T-helper 2 cell treated with Interferon-gamma antibody and Interleukin-4, amounts not matched to agents 100 ng/mL and 5 ng/mL, for 36 hours (primary cell): ENCODE data around the gene STN1. TPM values are rescaled to one million over a fixed set of nuclear protein-coding genes. Genes with fewer than 3 reads are reported as not detected.

ENCODE experiments used
- intact Hi-C: fragments of 100-400 bp; cut with micrococcal nuclease; formaldehyde crosslinking; loops from one replicate; pipeline ENCODE4 v1.15.1; 2023
- total RNA-seq: library from RNA; stranded (reverse); gene quantifications from 2 replicates; pipeline ENCODE4 v1.2.3, GENCODE V29; 2022

The STN1 gene
- total RNA-seq, 1 donor from 2014 or later: 37.1 TPM

DNA sequence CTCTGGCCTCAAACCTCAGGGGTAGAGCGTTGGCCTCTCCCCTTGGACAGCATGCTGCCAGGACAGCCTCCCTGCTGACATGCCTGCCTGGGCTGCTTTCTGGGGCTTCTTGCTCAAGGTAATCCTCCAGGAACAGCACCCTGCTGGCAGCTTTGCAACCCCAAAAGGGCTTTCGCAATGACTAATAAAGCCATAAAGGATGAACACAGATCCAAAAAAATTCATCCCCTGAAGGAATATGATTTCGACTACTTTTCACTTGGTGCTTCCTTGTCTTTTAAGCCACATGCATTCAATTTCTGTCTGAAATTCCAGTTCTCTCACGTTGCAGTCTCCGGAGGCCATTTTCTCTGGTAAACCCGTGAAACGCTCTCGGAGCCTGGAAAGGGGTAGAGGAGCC, 47.5 kb downstream of the STN1 start:
- intact Hi-C loops: no loop called here

DNA sequence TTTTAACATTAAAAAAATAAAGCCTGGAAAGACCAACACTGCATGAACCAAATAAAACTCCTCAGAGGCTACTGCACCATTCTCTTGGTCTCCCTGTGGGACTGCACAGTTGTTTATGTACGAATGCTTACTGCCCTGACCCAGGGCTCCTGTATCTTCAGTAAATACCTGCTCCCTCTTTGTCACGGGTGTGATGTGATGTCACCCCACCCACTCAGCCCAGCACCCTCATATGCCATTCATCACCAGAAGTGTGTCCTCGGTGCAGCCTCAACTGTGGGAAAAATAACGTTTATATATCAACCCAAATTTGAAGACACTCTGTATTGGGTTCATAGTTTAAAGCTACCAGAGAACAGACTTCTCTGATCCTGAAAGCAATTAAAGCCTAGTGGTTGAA, 48.6 kb downstream of the STN1 start:
- intact Hi-C loops: no loop called here

DNA sequence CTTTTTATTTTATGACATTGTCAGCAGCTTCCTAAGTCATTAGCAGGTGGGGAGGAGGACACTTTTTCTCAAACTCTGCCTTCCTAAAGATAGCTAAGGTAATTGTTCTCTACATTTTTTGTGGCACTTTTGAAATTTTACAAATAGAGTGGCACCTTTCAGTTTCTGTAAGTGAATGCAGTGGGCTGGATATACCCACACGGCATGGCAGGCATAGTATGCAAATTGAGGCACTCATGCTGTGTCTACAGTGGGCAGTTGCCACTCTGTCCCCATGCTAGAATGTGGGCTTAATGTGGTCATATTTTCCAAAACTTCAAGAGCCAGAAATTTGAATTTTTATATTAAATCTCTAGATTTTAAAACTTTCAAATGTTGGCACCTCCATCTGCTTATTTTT, 49.8 kb downstream of the STN1 start:
- intact Hi-C loops: no loop called here

DNA sequence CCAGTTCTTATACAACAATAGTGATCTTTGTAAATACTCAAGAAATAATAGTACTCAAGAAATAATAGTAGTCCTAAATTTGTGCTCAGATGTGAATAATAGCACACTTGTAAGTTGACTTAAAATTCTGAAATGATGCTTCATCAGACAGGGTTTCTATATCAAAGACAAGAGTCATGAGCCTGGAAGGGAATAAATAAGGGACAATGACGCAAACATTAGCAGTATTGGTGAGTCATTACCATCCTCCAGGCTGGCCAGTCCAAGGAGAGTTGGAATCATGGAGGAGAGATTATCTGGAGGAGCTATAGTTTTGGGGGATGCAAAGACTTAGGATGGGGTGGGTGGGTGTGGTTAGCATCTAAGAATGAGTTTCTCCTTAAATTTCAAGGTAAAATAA, 56.5 kb downstream of the STN1 start:
- intact Hi-C loops: no loop called here

DNA sequence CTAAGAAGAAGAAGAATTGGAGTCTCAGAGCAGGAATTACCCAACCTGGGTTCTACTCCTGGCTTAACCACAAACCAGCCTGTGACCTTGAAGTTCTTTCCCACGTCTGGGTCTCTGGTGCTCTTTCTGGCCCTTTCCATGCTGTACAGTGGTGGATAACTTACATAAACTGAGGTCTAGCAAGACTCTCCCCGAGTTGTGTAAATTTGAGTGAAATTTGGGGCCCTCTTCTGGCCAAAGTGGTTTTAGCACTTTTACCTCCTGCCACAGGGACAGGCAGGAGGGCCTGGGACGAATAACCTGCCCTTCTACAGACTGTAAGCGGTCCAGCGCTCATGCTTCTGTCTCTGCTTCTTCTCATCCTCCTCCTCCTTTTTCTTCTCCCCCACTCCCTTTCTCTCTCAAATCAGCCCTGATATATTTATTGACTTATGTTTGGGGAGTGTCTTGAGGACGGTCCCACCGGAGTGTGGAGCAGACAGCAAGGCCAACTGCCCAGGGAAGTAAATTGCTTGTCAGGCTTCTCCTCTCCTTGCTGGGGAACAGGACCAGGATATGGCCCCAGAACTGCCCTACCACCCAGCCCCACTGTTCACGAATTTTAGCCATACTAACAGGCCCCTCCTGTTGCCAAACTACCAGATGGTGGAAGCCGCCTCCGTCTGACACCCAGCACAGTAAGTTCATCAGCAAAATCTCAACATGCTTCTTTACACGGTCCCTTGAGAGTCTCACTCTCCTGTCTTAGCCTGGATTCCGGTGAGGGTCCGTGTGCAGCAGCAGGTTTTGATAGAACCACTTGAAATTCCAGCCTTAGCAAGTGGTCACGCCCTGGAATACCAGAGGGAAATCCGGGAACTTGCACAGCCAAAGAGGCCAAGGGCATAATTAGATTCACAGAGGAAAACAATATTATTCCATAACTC, 58.6 kb downstream of the STN1 start:
- intact Hi-C loops: loop anchor here (1.0 to 5.0 kb wide), 2 partner anchors 57 to 146 kb away; no protein-coding TSS in a partner anchor

DNA sequence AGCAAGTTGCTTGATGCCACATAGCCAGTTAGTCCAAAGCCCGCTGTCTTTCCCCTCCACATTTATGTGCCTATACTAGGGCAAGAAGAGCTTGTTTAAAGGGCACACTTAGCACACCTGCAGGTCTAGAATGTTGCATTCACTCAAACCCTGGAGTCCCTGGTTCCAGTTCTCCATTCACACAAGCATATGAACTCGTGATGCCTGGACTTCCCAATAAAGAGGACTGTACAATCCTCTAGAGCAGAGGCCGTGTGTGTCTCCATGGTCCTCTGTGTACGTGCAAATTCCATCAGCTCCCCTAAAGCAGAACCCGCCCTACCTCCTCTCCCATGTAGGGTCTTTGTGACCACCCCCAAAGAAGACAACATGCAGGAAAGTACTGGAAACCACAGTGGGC, 59.6 kb downstream of the STN1 start:
- intact Hi-C loops: loop anchor here (5.0 kb wide), 1 partner anchor 56 kb away; no protein-coding TSS in a partner anchor

DNA sequence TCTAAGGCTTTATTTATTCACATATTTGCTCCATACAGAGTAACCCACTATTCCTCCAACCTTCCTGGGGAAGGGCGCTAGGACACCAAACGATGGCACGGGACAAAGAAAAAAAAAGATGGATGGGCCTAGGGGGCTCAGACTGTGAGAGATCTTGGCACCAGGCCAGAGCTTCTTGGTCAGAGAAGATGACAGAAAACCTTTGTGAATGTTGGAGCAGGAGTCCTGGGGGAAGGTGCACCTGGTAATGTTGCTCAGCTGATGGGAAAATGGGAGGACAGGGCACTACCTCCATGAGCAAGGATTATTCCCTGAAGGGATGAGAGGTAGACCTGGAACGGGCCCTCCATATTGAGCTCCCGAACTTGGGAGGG, 61.2 kb downstream of the STN1 start:
- intact Hi-C loops: loop anchor here (5.0 kb wide), 1 partner anchor 54 kb away; no protein-coding TSS in a partner anchor

DNA sequence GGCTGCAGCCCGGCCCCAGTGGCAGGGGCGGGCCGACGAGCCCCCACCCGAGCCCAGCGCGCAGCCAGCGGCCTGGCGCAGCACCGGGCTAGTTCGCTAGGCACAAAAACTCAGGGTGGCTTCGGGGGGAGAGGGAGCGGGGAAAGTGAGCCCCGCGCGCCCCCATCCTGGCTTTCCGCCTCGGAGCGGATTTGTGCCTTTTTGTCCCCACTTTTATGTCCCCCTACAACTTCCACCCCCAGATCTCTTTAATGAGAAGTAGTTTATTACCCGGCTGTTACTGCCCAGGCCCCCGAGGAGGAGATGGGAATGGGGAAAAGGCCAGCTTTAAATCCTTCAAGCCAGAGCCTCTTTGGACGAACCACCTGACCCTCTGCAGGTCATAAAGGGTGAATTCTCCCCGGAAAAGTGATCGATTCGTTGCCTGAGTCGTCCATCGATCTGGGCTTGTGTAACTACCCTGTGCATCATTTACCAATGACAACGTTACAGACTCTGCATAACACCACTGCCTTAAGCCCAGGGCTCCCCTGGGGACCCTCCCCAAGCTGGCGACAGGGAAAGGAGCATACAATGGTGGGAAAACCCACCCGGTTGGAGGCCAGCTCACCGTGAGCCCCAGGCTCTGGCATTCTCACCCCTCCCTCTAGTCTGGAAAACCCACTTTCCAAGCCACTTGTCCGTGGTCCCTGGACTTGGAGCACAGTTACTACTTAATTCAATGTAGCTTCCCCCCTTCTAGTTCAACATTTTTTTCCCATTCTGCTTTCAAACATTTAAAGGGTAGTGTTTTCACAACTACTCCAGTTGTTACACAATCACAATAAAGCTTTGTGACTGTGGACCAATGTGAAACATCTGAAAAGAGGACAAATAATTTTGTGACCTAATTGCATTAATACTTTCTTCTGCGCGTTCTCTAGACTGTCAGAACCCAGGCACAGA, 61.9 kb downstream of the STN1 start:
- intact Hi-C loops: loop anchor here (5.0 kb wide), 1 partner anchor 54 kb away; no protein-coding TSS in a partner anchor

DNA sequence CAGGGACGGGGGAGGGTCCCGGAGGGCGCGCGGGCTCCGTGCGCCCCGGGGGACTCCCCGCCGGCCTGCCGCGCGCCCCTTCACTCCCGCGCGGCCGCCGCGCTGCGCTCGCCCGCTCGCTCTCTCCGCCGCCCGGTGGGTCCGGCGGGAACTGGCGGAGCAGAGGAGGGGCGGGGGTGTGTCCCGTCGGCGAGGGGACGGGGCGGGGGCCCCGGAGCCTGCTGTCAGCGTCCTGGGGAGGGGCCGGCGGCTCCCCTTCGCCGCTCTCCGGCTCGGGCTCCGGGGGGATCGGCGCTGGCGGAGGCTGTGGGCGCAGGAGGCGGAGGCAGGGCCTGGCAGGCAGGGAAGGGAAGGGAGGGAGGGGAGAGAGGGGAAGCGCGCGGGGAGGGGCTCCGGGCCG, 62.6 kb downstream of the STN1 start, which contains the start of gene SH3PXD2A:
Gene SH3PXD2A, minus strand, starts transcription at position 153 of the 400 bp plus-strand sequence. CDS start 310 bp downstream, outside the sequence.
- intact Hi-C loops: loop anchor here (5.0 kb wide), 1 partner anchor 53 kb away; no protein-coding TSS in a partner anchor

DNA sequence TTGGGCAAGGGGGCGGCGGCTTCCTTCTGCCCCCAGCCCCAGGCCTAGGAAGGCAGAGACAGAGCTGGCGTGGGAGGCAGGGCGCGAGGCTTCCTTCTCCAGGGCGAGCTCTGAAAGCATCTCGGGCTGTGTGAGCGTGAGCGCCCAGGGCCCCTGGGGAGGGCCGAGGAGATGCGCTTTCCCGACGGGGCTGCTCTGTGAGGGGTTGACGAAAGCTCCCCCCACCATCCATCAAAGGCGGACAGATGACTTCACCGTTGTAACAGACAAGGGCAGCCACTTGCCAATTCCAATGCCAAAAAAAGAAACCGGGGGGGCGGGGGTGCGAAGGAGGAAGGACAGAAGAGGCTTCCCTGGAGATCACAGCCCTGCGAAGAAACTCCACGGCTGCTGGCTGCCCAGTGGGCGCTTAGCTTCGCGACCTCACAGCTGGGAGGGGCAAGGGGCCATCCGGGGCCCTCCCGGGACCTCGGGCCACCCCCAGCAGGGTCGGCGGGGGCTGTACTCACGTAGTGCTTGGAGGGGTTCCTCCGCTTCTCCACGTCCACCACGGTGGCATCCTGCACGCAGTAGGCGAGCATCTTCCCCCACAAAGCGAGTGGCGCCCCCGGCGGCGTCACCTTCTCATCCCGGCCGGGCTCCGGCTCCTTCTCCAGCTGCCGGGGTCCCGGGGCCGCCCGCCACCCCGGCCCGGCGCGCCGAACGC, 63.1 kb downstream of the STN1 start:
- intact Hi-C loops: loop anchor here (5.0 kb wide), 1 partner anchor 53 kb away; no protein-coding TSS in a partner anchor

DNA sequence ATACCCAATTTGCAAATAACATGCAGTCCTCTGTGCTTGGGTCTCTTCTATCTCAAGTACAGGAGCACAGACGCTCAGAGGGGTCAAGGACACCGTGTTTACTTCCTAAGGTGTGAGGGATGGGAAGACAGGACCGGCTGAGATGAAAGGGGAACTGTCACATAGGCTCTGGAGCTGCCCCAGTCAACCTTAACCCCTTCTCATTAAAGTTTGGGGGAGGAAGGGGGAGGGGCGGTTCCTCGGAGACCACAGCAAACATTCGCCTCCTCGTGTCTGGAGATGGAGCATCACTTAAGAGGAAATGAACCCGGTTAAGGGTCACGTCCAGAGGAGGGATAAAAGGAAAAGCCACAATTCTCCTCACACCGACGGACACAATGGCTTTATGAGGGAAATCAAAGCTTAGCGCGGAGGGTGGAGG, 63.7 kb downstream of the STN1 start:
- intact Hi-C loops: no loop called here

DNA sequence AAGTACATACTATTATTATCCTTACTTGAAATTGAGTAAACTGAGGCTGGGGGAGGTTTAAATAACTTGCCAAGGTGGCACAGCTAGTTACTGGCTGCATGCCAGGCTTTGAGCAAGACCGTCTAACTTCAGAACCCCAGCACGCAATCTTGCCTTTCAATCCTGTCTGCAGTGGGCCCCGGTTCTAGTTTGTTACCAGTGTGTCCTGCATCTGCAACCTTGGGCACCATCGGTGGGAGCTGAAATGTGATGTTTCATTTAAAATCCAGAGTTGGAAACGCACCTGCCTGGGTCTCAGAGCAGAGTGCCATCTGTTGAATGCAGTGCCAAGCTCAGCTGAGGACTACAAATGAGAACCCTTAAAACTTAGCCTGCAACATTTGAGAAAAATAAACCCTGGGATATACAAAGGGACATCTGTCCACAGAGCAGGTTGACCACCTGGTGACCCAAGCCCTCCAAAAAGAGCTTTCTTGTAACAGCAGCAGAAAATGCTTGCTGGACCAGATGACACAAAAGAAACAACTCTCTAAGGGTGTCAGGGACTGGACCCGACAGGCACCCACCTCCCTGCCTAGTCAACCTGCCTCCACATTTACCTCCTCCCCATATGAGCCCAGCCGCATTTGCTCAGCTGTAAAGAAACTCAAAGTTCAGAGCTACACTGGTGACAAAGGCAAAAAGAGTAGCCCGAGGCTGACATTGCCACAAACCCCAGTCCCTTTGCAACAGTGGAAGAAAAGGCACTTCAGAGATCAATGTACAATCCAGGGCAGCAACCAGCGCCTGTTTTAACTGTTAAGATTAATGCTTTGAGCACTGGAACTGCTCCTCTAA, 64.3 kb downstream of the STN1 start:
- intact Hi-C loops: no loop called here

DNA sequence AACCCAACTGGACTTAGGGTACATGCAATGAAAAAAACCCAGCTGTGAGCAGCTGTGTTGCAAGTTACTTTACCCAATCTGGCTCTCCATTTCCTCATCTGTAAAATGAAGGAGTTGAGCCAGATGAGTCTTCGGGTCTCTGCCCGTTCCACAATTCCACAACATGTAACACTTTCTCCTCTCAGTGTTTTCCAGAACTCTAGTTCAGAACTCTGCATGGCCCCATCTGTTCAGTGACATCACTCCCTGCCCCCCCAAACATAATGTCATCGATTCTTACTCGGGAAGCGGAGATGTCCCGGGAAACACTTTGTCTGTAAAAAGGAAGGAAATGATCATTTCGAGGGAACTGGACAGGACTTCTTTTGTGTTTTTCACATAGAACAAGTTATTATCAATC, 65.1 kb downstream of the STN1 start:
- intact Hi-C loops: no loop called here

DNA sequence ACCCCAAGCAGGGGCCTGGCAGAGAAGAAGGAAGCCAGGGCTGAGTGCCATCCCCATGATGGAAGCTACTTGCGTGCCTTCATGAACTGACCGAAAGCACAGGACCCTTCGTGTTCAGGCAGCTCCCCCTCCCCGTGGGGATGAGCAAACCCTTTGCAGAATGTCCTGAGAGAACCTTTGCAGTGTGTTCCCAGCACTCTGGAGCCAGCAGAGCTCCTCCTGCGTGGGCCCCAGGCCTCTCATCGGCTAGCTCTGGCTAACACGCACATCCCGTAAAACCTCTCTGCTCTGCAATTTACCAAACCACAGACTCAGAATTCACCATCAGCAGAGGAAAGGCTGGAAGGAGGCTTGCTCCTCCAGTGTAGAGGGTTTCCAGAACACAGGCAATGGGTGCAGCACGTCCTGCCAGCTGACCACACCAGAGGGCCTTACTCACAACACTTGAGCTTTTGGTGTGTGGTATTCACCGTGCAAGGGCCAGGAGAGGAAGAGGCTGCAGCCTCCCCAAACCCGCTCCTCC, 65.7 kb downstream of the STN1 start:
- intact Hi-C loops: no loop called here

DNA sequence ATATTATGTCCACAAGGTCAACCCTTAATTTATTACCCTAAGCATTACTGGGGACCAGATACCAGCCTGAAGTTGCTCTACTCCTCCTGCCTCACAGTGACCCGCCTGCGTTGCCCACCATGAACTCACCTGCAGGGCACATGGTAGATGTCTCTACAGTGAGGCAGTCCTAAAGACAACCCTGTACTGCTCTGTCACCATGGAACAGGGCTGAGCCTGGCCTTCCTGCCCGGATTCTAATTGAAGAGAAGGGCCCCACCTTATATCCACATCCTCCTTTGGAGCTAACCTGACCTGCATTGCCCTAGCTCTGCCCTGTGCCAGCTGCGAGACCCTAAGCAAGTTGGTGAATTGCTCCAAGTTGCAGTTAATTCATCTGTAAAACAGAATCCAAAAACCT, 66.7 kb downstream of the STN1 start:
- intact Hi-C loops: no loop called here

DNA sequence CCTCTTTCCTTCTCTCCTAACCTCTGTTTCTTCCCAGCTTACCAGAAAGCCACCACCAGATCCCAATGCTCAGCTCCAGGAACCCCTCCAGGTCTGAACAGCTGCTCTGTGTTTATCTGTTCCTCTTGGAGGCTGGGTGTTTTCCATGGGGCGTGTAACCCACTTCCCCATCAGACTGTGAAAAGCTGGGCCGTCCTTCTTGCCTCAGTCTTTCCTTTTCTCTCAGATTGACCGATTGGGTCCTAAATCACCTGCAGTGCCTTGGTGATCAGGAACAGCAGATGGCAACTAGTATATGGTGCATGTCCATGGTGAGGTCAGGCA, 67.5 kb downstream of the STN1 start:
- intact Hi-C loops: no loop called here

DNA sequence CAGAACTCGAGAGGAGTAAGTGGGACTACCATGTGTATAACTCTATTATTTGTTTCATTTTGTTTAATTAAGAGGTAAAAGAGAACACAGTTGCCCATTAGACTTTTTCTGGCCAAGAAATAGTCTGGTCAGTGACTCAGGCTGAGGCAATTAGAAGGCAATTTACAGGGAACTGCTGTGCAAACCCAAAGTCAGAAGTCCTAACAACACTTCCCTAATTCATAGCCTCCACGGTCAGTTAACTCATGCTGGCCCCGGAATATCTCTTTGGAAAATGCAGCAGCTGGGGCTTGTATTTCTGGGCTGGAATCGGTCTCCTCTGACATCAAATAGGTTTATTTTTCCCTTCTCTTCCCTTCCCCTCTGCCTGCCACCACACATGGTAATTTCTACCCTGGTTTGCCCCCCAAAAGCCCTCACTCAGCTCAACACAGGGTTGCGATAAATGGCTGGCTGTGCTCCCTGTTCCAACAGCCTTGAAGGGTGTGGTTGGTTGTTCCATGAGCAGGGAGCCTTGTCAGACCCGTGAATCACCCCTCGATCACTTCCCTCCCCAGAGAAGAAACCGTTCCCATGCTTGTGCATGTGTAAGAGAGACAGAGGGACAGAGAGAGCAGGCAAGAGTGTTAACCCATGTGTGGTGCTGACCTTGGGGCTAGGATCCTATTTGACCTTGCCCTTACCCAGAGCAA, 68.0 kb downstream of the STN1 start:
- intact Hi-C loops: no loop called here

DNA sequence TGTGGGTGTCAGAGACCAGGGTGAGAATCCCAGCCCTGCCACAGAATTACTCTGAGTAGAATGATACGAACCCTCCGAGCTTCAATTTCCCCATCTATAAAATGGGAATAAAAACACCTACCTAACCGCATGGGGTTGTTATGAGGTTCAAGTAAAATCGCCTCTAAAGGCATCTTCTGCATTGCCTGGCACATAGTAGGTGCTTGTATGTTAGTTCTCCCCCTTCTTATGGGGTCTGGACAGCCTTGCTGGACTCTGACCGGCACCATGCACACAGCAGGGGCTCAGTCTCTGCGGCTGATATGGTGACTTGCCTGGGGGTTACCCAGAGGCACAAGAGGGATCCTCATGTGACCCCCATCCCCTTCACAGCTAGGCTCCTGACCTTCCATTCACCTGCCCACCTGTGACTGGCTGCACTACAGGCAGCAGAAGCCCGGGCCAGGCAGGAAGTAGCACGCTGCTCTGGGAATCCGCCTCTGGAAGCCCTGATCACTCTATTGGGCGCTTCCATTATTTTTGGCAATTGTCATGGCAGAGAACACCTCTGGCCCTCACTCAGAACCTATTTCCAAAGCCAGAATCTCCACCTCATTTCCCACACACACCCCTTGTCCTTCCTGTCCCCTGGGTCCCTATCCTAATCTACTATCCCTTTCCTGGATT, 68.6 kb downstream of the STN1 start:
- intact Hi-C loops: no loop called here
